HuH-7 (cell line): ENCODE data around the gene TNFRSF11A.
A peak's percentile ranks its signal among the peaks of the same experiment; 100 is the strongest.

Source experiments
- DNase-seq: peaks from one replicate; pipeline ENCODE4 v3.0.0; 2011; ENCODE audit warnings: low spot score

The TNFRSF11A gene

GRCh38 chr18:62324917-62325805 lies at the start of gene TNFRSF11A:
Gene TNFRSF11A, plus strand, starts transcription at chr18:62325310. Its CDS starts 43 bp downstream, at chr18:62325353.
- DNase-seq, result peak; percentile 71

- no peak for DNase-seq
Measured at GRCh38 chr18:62277045-62277444, 48.1 kb upstream of the TNFRSF11A start.

- no peak for DNase-seq
Measured at GRCh38 chr18:62279561-62279960, 45.5 kb upstream of the TNFRSF11A start.

GRCh38 chr18:62280058-62280457 lies 45.1 kb upstream of the TNFRSF11A start:
- DNase-seq, result no peak

GRCh38 chr18:62280786-62281185 lies 44.3 kb upstream of the TNFRSF11A start:
- DNase-seq, result no peak

GRCh38 chr18:62281684-62282083 lies 43.4 kb upstream of the TNFRSF11A start:
- DNase-seq, result no peak

GRCh38 chr18:62282188-62282629 lies 42.9 kb upstream of the TNFRSF11A start:
- no peak for DNase-seq

- no peak for DNase-seq
Measured at GRCh38 chr18:62284637-62285036, 40.5 kb upstream of the TNFRSF11A start.

GRCh38 chr18:62285281-62285680 lies 39.8 kb upstream of the TNFRSF11A start:
- no peak for DNase-seq

- DNase-seq, result peak; percentile 2
Measured at GRCh38 chr18:62287781-62288664, 37.1 kb upstream of the TNFRSF11A start.

GRCh38 chr18:62288665-62289008 lies 36.5 kb upstream of the TNFRSF11A start:
- no peak for DNase-seq

- DNase-seq, result no peak
Measured at GRCh38 chr18:62289047-62289446, 36.1 kb upstream of the TNFRSF11A start.

- DNase-seq, result no peak
Measured at GRCh38 chr18:62294073-62294472, 31.0 kb upstream of the TNFRSF11A start.

- DNase-seq, result no peak
Measured at GRCh38 chr18:62300359-62300963, 24.6 kb upstream of the TNFRSF11A start.

GRCh38 chr18:62301322-62301721 lies 23.8 kb upstream of the TNFRSF11A start:
- DNase-seq, result no peak

GRCh38 chr18:62312851-62313250 lies 12.3 kb upstream of the TNFRSF11A start:
- no peak for DNase-seq

GRCh38 chr18:62318228-62319180 lies 6.6 kb upstream of the TNFRSF11A start:
- DNase-seq, result no peak

GRCh38 chr18:62321201-62321600 lies 3.9 kb upstream of the TNFRSF11A start:
- DNase-seq, result no peak

GRCh38 chr18:62323483-62324180 lies 1.5 kb upstream of the TNFRSF11A start:
- DNase-seq, result no peak

GRCh38 chr18:62324181-62324828 lies 805 bp upstream of the TNFRSF11A start:
- no peak for DNase-seq
